PC-9 (cell line): Measurements from ENCODE around the gene ALDH1A3.

Experiments
- CTCF ChIP-seq: fragments of 200-600 bp; sonication (generic); conservative IDR thresholded peaks from 2 replicates; pipeline ENCODE4 v1.6.1; 2017; ENCODE audit warnings: mixed run types, antibody characterized with exemption, mild to moderate bottlenecking, moderate library complexity
- EZH2 ChIP-seq: fragments of 200-600 bp; sonication (generic); IDR thresholded peaks from 2 replicates; pipeline ENCODE4 v1.8.0; 2017; ENCODE audit warnings: antibody characterized with exemption, low read depth

GRCh38 chr15:100849855-100850218 lies 29.8 kb upstream of the ALDH1A3 start:
- TF ChIP-seq CTCF (no peak), EZH2 (no peak)
